Endothelial cell of umbilical vein (primary cell): ENCODE results near the gene SSBP3. TPM values are rescaled to one million over a fixed set of nuclear protein-coding genes. Genes with fewer than 3 reads are reported as not detected.

Source experiments
- BruUV-seq: library from RNA; stranded (reverse); fragments of 400-500 nt; replicated peaks from 2 replicates; lab custom pipeline; 2021; lab: Mats Ljungman, UMichigan
- CTCF ChIA-PET: fragments of 300-600, 350-600 bp; sonication (Branson Sonifier 250); formaldehyde crosslinking; loops from one replicate; lab custom pipeline; 2021; ENCODE audit warnings: antibody characterized with exemption, inconsistent platforms; lab: Charles Lee
- POLR2A ChIA-PET: fragments of 300-600, 350-600 bp; sonication (Branson Sonifier 250); formaldehyde crosslinking; loops from one replicate; lab custom pipeline; 2021; ENCODE audit warnings: antibody characterized with exemption, inconsistent platforms; lab: Charles Lee
- DNase-seq: peaks from one replicate; pipeline ENCODE4 v3.0.0-alpha.2; 2011; ENCODE audit warnings: low read depth, low spot score
- FAIRE-seq: peaks from 2 replicates; lab custom pipeline; 2011; peaks lifted over from hg19 to GRCh38; lab: Jason Lieb, UNC
- H2AFZ ChIP-seq: 2 replicates; pipeline ENCODE4 v1.6.0; 2012; ENCODE audit warnings: low read depth, low read length, control low read depth, inconsistent platforms
- H3K27ac ChIP-seq: 2 replicates; pipeline ENCODE4 v1.5.1; 2011; ENCODE audit warnings: low read depth, mild to moderate bottlenecking, control low read depth, low read length, moderate library complexity; ENCODE audit not compliant: insufficient read depth
- H3K27me3 ChIP-seq, 2 experiments: 2 replicates each; pipeline versions ENCODE4 v1.6.0 to v1.6.1; 2011; ENCODE audit warnings: low read length in 2 of 2, mixed read lengths in 1 of 2; ENCODE audit not compliant: control insufficient read depth in 2 of 2, insufficient read depth in 2 of 2
- H3K36me3 ChIP-seq, 2 experiments: 2 replicates in 1 of 2; 3 replicates in 1 of 2; pipeline ENCODE4 v1.5.1; 2011; ENCODE audit warnings: low read length in 2 of 2, mild to moderate bottlenecking in 1 of 2, moderate library complexity in 1 of 2; ENCODE audit not compliant: control insufficient read depth in 2 of 2, insufficient read depth in 2 of 2; ENCODE audit errors: extremely low read depth in 1 of 2
- H3K4me1 ChIP-seq: 3 replicates; pipeline ENCODE4 v1.5.1; 2011; ENCODE audit warnings: mild to moderate bottlenecking, low read length; ENCODE audit not compliant: control insufficient read depth, insufficient read depth; ENCODE audit errors: extremely low read depth
- H3K4me2 ChIP-seq: 2 replicates; pipeline ENCODE4 v1.6.1; 2011; ENCODE audit warnings: low read length, control low read depth, mixed read lengths; ENCODE audit not compliant: insufficient read depth
- H3K4me3 ChIP-seq, 3 experiments: fragments of 200-600 bp in 1 of 3; sonication (generic), shearing (Covaris generic) in 1 of 3; replicated peaks in 1 of 3; 2 replicates each; pipeline ENCODE4 v1.5.1; 2011 to 2016; ENCODE audit warnings: control low read depth in 3 of 3, low read length in 3 of 3, mild to moderate bottlenecking in 2 of 3, inconsistent platforms in 1 of 3, low read depth in 1 of 3, moderate library complexity in 1 of 3; ENCODE audit not compliant: insufficient read depth in 1 of 3
- H3K79me2 ChIP-seq: 2 replicates; pipeline ENCODE4 v1.6.0; 2012; ENCODE audit warnings: low read length, inconsistent platforms; ENCODE audit not compliant: control insufficient read depth, insufficient read depth
- H3K9ac ChIP-seq: replicated peaks from 2 replicates; pipeline ENCODE3; 2011; ENCODE audit warnings: low read length, control low read depth; ENCODE audit not compliant: insufficient read depth; ENCODE audit errors: extremely low read depth
- H3K9me1 ChIP-seq: replicated peaks from 3 replicates; pipeline ENCODE4 v1.6.0; 2011; ENCODE audit warnings: mild to moderate bottlenecking, low read length; ENCODE audit not compliant: control insufficient read depth, insufficient read depth; ENCODE audit errors: extremely low read depth
- H3K9me3 ChIP-seq: replicated peaks from 2 replicates; pipeline ENCODE4 v1.5.1; 2012; ENCODE audit warnings: low read length, inconsistent platforms; ENCODE audit not compliant: control insufficient read depth, insufficient read depth
- H4K20me1 ChIP-seq: replicated peaks from 2 replicates; pipeline ENCODE3; 2011; ENCODE audit warnings: mild to moderate bottlenecking, low read length; ENCODE audit not compliant: control insufficient read depth, insufficient read depth; ENCODE audit errors: extremely low read depth
- EZH2 ChIP-seq: IDR thresholded peaks from 2 replicates; pipeline ENCODE4 v1.6.1; 2012; ENCODE audit warnings: borderline replicate concordance, low read depth, mild to moderate bottlenecking, moderate library complexity, low read length, inconsistent platforms; ENCODE audit not compliant: severe bottlenecking
- FOS ChIP-seq: IDR thresholded peaks from 2 replicates; pipeline ENCODE4 v1.6.1; 2011; ENCODE audit warnings: mild to moderate bottlenecking, low read length, moderate library complexity, borderline replicate concordance; ENCODE audit not compliant: insufficient read depth
- GATA2 ChIP-seq: IDR thresholded peaks from 2 replicates; pipeline ENCODE4 v1.7.0; 2011; ENCODE audit warnings: low read depth, mild to moderate bottlenecking, moderate library complexity, mixed read lengths, low read length; ENCODE audit not compliant: insufficient read length, insufficient read depth
- JUN ChIP-seq: IDR thresholded peaks from 2 replicates; pipeline ENCODE4 v1.6.1; 2011; ENCODE audit warnings: borderline replicate concordance, low read depth; ENCODE audit not compliant: insufficient read length, insufficient read depth
- MYC ChIP-seq: IDR thresholded peaks from one replicate; pipeline ENCODE4 v1.6.1; 2011; ENCODE audit warnings: mild to moderate bottlenecking, low read depth, low read length
- POLR2A ChIP-seq: IDR thresholded peaks from 2 replicates; pipeline ENCODE4 v1.6.1; 2012; ENCODE audit warnings: low read depth, mild to moderate bottlenecking, control low read depth, low read length
- POLR2AphosphoS5 ChIP-seq: IDR thresholded peaks from 2 replicates; pipeline ENCODE4 v1.6.1; 2012; ENCODE audit warnings: low read depth, mild to moderate bottlenecking, control low read depth, low read length, moderate library complexity; ENCODE audit not compliant: insufficient read depth
- dilution Hi-C: fragments of 300-500 bp; cut with MboI; formaldehyde crosslinking; loops from one replicate; pipeline ENCODE4 v1.15.0; 2019; ENCODE audit warnings: low sequenced_read_pairs; ENCODE audit not compliant: extremely low pct_ligation_motif_present
- intact Hi-C: fragments of 100-400 bp; cut with micrococcal nuclease; formaldehyde crosslinking; loops from one replicate; pipeline ENCODE4 v1.10.0; 2022
- polyA plus RNA-seq, 4 experiments: library from polyadenylated mRNA; depleted of rRNA in 3 of 4; stranded (reverse) in 3 of 4; unstranded in 1 of 4; fragments of >200 nt; gene quantifications; 2 replicates each; pipeline versions ENCODE4 v1.2.1 to v1.2.3, GENCODE V29; 2011 to 2012; ENCODE audit warnings: missing spikeins in 1 of 4
- total RNA-seq: library from RNA; stranded (reverse); gene quantifications from 2 replicates; pipeline ENCODE4 v1.2.3, GENCODE V29; 2021
- TF ChIP-seq, protein P1 (sequence below): IDR thresholded peaks from 2 replicates; pipeline ENCODE4 v1.6.1; 2011; ENCODE audit not compliant: insufficient read depth, insufficient read length
- TF ChIP-seq, protein P2 (sequence below), 2 donors: IDR thresholded peaks; 1 replicate in 1 of 2; 2 replicates in 1 of 2; pipeline ENCODE4 v1.5.1; 2011; ENCODE audit warnings: low read length in 2 of 2, mild to moderate bottlenecking in 2 of 2, moderate library complexity in 2 of 2, control low read depth in 1 of 2, inconsistent platforms in 1 of 2, low read depth in 1 of 2; ENCODE audit not compliant: insufficient read depth in 1 of 2; ENCODE audit errors: extremely low read depth in 1 of 2

SSBP3 gene
- total and polyA plus RNA-seq, 2 donors (not counting 3 experiments of a cell fraction or from before 2014, with no cell fraction given): 44.9 to 59.4 TPM

DNA sequence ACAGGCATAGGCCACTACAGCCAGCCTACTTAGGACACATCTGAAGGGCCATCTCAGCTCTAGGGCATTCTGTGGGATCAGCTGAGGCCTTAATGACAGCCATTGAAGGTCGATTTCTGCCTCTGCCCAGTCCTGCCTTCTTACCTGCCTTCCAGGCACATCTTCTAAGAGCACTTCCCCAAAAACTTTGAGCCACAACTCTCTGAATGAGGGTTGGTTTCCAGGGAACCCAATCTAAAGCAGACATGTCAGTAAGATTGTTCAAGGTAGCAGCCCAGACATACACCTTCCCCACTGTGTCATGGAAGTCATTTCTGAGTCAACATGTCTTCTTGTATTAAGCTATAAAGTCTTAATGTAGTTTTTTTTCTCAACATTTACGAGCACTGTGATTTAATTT is 18.2 kb upstream of the SSBP3 start:
- ChIA-PET CTCF (interaction anchor here (0.9 to 2.4 kb wide), 4 partner anchors 10 to 38 kb away, joined by 3 to 8 read pairs (median 4); no protein-coding TSS in a partner anchor), POLR2A (no interaction called here)
- Histone ChIP-seq H3K79me2 (no peaks in the 10 kb centered on the region), H4K20me1 (no peaks in the 10 kb centered on the region), H3K36me3 (no peaks in the 10 kb centered on the region), H2AFZ (no peak overlapping the region), H3K9ac (no peak overlapping the region), H3K4me3 (no peak overlapping the region), H3K4me1 (no peaks in the 10 kb centered on the region), H3K27ac (no peak overlapping the region), H3K4me2 (no peak overlapping the region), H3K9me1 (no peaks in the 10 kb centered on the region), H3K27me3 (no peaks in the 10 kb centered on the region), H3K9me3 (no peaks in the 10 kb centered on the region)
- BruUV-seq: no TSS peak
- intact Hi-C loops: no loop called here
- FAIRE-seq: no peak
- dilution Hi-C loops: no loop called here
- TF ChIP-seq EZH2 (no peak), MYC (no peak), POLR2A (no peak)
- DNase-seq: no peak

DNA sequence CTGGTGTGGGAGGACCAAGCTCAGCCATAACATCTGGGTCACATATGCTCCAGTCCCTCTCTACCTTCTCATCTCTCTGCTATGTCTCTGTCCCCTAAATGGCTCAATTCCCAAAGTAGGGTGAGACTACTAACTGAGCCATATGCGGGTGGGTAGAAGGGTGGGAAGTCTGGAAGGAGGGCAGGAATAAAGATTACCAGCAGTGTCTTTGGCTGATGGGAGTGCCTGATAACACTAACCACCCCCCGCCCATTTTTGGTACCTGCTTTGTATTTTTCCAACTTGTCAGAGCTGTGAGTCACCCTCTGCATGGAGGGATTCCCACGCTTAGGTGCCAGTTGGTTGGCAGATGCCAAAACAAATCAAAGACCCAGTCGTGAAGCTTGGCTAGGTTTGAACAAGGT is 14.9 kb upstream of the SSBP3 start:
- intact Hi-C loops (no loop called here), dilution Hi-C loops (no loop called here)
- no peaks in the 10 kb centered on the region for H3K9me1 ChIP-seq
- no peaks in the 10 kb centered on the region for H4K20me1 ChIP-seq
- no peak overlapping the region for H3K9ac ChIP-seq
- H3K27me3 ChIP-seq: peaks cover 0 to 2% of the 10 kb centered on the region in 2 experiments
- H3K4me3 ChIP-seq: no peak overlapping the region
- BruUV-seq: no TSS peak
- POLR2A ChIA-PET: no interaction called here
- no peaks in the 10 kb centered on the region for H3K9me3 ChIP-seq
- H3K27ac ChIP-seq: no peak overlapping the region
- no peaks in the 10 kb centered on the region for H3K79me2 ChIP-seq
- H2AFZ ChIP-seq: no peak overlapping the region
- no peaks in the 10 kb centered on the region for H3K36me3 ChIP-seq
- FAIRE-seq (no peak), DNase-seq (no peak)
- TF ChIP-seq GATA2 (no peak), POLR2AphosphoS5 (no peak), FOS (no peak), POLR2A (no peak), MYC (no peak), JUN (no peak), EZH2 (no peak)
- TF ChIP-seq, protein P1, sequence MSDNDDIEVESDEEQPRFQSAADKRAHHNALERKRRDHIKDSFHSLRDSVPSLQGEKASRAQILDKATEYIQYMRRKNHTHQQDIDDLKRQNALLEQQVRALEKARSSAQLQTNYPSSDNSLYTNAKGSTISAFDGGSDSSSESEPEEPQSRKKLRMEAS: no peak
- TF ChIP-seq, protein P2, sequence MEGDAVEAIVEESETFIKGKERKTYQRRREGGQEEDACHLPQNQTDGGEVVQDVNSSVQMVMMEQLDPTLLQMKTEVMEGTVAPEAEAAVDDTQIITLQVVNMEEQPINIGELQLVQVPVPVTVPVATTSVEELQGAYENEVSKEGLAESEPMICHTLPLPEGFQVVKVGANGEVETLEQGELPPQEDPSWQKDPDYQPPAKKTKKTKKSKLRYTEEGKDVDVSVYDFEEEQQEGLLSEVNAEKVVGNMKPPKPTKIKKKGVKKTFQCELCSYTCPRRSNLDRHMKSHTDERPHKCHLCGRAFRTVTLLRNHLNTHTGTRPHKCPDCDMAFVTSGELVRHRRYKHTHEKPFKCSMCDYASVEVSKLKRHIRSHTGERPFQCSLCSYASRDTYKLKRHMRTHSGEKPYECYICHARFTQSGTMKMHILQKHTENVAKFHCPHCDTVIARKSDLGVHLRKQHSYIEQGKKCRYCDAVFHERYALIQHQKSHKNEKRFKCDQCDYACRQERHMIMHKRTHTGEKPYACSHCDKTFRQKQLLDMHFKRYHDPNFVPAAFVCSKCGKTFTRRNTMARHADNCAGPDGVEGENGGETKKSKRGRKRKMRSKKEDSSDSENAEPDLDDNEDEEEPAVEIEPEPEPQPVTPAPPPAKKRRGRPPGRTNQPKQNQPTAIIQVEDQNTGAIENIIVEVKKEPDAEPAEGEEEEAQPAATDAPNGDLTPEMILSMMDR (IDR thresholded peaks at IDR 0.05; ENCODE audit: extremely low read depth in 1 of 2, insufficient read depth in 1 of 2, low read depth in 1 of 2, low read length in 2 of 2): no peak
- no peaks in the 10 kb centered on the region for H3K4me1 ChIP-seq
- CTCF ChIA-PET: interaction anchor here (1.0 to 1.3 kb wide), 2 partner anchors 8 to 21 kb away, joined by 3 read pairs; no protein-coding TSS in a partner anchor
- H3K4me2 ChIP-seq: no peak overlapping the region
